NCI-H2029 treated with DMSO at 0.1 percent for 48 hours (cell line): ENCODE measurements around the gene GADD45GIP1.
"Not testable (repeated sequence)": the region's sequence is repeated elsewhere in the genome, so short reads cannot be mapped to it uniquely, and the experiment has no call there.

Experiments
- DNase-seq: peaks from one replicate; lab custom pipeline; 2025; lab: John Stamatoyannopoulos, UW

Gene GADD45GIP1

GRCh38 chr19:12957389-12957952, 448 bp upstream of the GADD45GIP1 start:
- DNase-seq = not testable (repeated sequence)

GRCh38 chr19:12955996-12956395, 1.0 kb downstream of the GADD45GIP1 start:
- no peak for DNase-seq

GRCh38 chr19:12955575-12955974, 1.4 kb downstream of the GADD45GIP1 start:
- not testable (repeated sequence) for DNase-seq

DNA sequence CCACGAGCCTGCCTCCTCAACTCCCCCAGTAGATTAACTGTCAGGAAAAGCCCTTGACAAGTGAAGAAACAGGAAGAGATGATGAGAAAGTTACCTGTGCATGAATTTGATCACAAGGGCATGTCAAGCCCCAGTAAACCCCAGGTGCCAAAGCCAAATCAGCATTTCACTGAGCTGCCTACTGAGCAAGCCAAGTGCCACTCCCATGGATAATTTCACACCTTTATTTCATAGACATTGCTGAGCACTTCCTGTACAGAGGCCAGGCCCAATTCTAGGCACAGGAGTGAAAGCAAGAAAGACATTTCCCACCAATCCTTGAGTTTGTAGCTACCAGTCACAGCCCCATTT, 2.4 kb downstream of the GADD45GIP1 start:
- no peak for DNase-seq

- no peak for DNase-seq
Measured at GRCh38 chr19:12953799-12954611, 3.0 kb downstream of the GADD45GIP1 start.

- no peak for DNase-seq
Measured at GRCh38 chr19:12953138-12953798, 3.8 kb downstream of the GADD45GIP1 start.

DNA sequence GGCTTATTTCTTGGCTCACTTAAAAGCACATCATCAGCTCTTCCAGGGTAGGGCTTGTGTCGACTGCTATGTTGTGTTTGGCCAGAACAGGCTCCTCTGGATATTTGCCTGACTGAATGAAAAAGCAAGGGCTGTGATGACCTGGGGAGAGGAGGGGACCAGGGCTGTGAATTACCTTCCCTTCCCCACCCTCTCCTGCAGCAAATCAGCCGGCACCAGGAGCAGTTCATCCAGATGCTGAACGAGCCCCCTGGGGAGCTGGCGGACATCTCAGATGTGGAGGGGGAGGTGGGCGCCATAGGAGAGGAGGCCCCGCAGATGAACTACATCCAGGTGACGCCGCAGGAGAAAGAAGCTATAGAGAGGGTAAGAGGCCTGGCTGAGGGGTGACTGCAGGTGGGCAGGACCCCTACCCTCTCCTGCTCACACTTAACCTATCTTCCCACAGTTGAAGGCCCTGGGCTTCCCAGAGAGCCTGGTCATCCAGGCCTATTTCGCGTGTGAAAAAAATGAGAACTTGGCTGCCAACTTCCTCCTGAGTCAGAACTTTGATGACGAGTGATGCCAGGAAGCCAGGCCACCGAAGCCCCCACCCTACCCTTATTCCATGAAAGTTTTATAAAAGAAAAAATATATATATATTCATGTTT, 4.4 kb downstream of the GADD45GIP1 start:
- DNase-seq = no peak

DNA sequence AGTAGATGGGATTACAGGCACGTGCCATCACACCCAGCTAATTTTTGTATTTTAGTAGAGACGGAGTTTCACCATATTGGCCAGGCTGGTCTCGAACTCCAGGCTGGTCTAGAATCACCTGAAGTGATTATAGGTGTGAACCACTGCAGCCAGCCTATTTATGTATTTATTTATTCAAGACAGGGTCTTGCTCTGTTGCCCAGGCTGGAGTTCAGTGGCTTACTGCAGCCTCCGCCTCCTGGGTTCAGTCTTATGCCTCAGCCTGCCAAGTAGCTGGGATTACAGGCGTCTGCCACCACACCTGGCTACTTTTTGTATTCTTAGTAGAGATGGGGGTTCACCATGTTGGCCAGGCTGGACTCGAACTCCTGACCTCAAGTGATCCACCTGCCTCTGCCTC, 5.0 kb downstream of the GADD45GIP1 start:
- DNase-seq = not testable (repeated sequence)

GRCh38 chr19:12949363-12950283, 7.4 kb downstream of the GADD45GIP1 start:
- DNase-seq = no peak

GRCh38 chr19:12948612-12949362, 8.2 kb downstream of the GADD45GIP1 start:
- no peak for DNase-seq

GRCh38 chr19:12947702-12948611, 9.1 kb downstream of the GADD45GIP1 start:
- DNase-seq = no peak

GRCh38 chr19:12946731-12947496, 10.1 kb downstream of the GADD45GIP1 start:
- no peak for DNase-seq

DNA sequence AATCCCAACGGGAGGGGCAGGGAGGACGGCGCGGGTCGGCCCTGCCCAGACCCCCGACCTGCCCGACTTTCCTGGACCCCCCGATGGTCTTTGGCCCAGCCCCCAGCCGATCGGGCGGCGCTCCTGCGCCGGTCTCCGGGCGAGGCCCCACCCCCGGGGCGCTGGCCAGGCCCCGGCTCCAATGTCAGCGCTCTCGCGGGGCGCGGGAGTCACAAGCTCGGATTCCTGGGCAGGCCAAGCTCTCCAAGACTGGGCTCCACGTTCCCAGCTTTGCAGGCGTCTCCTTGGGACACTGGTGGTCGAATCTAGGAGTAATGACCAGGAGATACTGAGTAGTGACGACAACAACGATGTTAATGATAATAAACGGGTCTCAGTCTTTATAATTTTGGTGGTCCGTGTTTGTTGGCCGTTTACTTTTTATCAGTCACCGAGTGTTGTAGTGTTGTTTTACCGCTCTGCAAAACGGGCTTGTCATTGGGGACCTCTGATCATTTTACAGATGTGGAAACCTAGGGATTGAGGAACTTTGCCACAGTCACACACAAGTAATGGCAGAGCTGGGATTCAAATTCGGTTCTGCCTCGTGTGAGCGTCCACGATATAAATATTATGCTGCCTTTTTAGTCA, 10.8 kb downstream of the GADD45GIP1 start:
- DNase-seq = peak; percentile 39

GRCh38 chr19:12945479-12946091, 11.4 kb downstream of the GADD45GIP1 start, which contains the start of gene RAD23A:
TSS of gene RAD23A (plus strand) at chr19:12945862. CDS start at chr19:12945949, 87 bp downstream.
- DNase-seq = peak; percentile 81

DNA sequence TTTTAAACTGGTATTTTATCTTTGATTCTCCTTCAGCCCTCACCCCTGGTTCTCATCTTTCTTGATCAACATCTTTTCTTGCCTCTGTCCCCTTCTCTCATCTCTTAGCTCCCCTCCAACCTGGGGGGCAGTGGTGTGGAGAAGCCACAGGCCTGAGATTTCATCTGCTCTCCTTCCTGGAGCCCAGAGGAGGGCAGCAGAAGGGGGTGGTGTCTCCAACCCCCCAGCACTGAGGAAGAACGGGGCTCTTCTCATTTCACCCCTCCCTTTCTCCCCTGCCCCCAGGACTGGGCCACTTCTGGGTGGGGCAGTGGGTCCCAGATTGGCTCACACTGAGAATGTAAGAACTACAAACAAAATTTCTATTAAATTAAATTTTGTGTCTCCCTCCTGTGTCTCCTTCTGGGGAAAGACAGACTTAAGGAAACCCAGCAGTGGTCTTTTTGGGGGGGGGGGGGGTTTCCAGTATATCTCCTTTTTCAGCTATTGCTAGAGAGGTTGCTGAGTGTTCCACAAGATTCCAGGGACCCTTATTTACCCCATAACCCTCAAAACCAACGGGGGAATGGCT, 12.8 kb downstream of the GADD45GIP1 start:
- DNase-seq = no peak

DNA sequence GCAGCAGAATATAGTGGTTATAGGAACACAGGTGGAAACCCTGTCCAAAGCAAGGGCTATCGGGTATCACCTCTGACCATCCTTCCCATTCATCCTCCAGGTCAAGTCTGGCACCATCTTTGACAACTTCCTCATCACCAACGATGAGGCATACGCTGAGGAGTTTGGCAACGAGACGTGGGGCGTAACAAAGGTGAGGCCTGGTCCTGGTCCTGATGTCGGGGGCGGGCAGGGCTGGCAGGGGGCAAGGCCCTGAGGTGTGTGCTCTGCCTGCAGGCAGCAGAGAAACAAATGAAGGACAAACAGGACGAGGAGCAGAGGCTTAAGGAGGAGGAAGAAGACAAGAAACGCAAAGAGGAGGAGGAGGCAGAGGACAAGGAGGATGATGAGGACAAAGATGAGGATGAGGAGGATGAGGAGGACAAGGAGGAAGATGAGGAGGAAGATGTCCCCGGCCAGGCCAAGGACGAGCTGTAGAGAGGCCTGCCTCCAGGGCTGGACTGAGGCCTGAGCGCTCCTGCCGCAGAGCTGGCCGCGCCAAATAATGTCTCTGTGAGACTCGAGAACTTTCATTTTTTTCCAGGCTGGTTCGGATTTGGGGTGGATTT, 13.5 kb downstream of the GADD45GIP1 start:
- DNase-seq = no peak

DNA sequence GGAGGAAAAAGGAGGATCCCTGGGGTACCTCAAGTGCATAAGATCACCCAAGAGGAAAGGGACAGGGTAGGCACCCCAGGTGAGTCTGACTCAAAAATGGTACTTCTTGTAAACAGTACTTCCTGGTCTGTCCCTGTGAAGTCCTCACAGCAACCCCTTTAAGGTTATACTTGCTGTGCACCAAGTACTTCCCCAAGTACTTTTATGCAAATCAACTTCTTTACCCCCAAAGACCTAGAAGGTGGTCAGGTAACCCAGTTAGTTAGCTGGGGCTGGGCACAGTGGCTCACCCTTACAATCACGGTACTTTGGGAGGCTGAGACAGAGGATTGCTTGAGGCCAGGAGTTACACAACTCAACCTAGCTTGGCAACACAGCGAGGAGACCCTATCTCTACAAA, 16.1 kb downstream of the GADD45GIP1 start:
- no peak for DNase-seq
